ENCODE data around the gene ABHD11.
A peak's percentile ranks its signal among the peaks of the same experiment; 100 is the strongest.

- TF ChIP-seq CTCF (IDR thresholded peaks at IDR 0.05) (peak; percentile 51 to 84 (median 71)), POLR2A (IDR thresholded peaks at IDR 0.05) (no peak)
Observed at GRCh38 chr7:73734619-73735527, 3.7 kb downstream of the ABHD11 start.

Measured in thyroid gland (tissue), 4 donors.